ENCODE data around the gene F2RL1. TPM values are rescaled to one million over a fixed set of nuclear protein-coding genes. Genes with fewer than 3 reads are reported as not detected.

The F2RL1 gene
- total and polyA plus RNA-seq, 2 of the 8 experiments (the other 6 are each of a cell fraction or from before 2014, with no cell fraction given) = 23.2 to 26.6 TPM

- no peak for TF ChIP-seq JUND (IDR thresholded peaks at IDR 0.05; ENCODE audit: low read length)
- TF ChIP-seq POU5F1 (IDR thresholded peaks at IDR 0.05; ENCODE audit: low read depth, low read length) = 0 out of 2 replicates have a peak, but pooled peaks have one; percentile 50
- TF ChIP-seq ATF2 (IDR thresholded peaks at IDR 0.05; ENCODE audit: low read length) = peak; percentile 24; the same call in 1 of the 2 replicates
- TF ChIP-seq MAFK (IDR thresholded peaks at IDR 0.05; ENCODE audit: low read depth, low read length) = no peak
- peak; percentile 48; the same call in 1 of the 2 replicates for TF ChIP-seq EGR1 (IDR thresholded peaks at IDR 0.05; ENCODE audit: borderline replicate concordance, low read depth, low read length)
- peak; percentile 81; the same call in 1 of the 2 replicates for TF ChIP-seq TBP (IDR thresholded peaks at IDR 0.05; ENCODE audit: low read depth, low read length)
- TF ChIP-seq NANOG (IDR thresholded peaks at IDR 0.05; ENCODE audit: insufficient read depth, low read depth, low read length, poor library complexity, severe bottlenecking) = peak; percentile 24
- TF ChIP-seq SIX5 (IDR thresholded peaks at IDR 0.05; ENCODE audit: low read depth, low read length) = no peak
- no peak for TF ChIP-seq SRF (IDR thresholded peaks at IDR 0.05; ENCODE audit: low read depth, low read length)
- no peak for TF ChIP-seq FOSL1 (IDR thresholded peaks at IDR 0.05; ENCODE audit: insufficient read depth, low read depth, low read length)
- TF ChIP-seq PHF8 (conservative IDR thresholded peaks at IDR 0.05; ENCODE audit: low read depth, low read length) = peak; percentile 68
- no peak for TF ChIP-seq JUN (IDR thresholded peaks at IDR 0.05; ENCODE audit: low read depth, low read length)
- 0 out of 2 replicates have a peak, but pooled peaks have one; percentile 21 for TF ChIP-seq SUZ12 (IDR thresholded peaks at IDR 0.05; ENCODE audit: low read length)
- no peak for TF ChIP-seq HDAC6 (IDR thresholded peaks at IDR 0.05; ENCODE audit: low read depth, low read length)
- TF ChIP-seq GTF2F1 (IDR thresholded peaks at IDR 0.05; ENCODE audit: borderline replicate concordance, low read depth, low read length) = peak; percentile 18; the same call in 1 of the 2 replicates
- peak; percentile 84 for TF ChIP-seq TAF1 (IDR thresholded peaks at IDR 0.05; ENCODE audit: low read depth, low read length)
- TF ChIP-seq TEAD4 (IDR thresholded peaks at IDR 0.05; ENCODE audit: low read depth, low read length) = peak; percentile 45; the same call in 1 of the 2 replicates
- TF ChIP-seq SAP30 (IDR thresholded peaks at IDR 0.05; ENCODE audit: insufficient read depth, insufficient replicate concordance, low read length) = no peak
- TF ChIP-seq USF2 (IDR thresholded peaks at IDR 0.05; ENCODE audit: low read length) = no peak
- TF ChIP-seq BCL11A (IDR thresholded peaks at IDR 0.05; ENCODE audit: low read depth in 2 of 2, low read length in 2 of 2) = no peak
Observed at GRCh38 chr5:76818844-76819831, at the start of gene F2RL1 (continued).
